ENCODE data around the gene MYO1H. TPM values are rescaled to one million over a fixed set of nuclear protein-coding genes. Genes with fewer than 3 reads are reported as not detected.

Gene MYO1H
- total RNA-seq, 1 experiment from 2014 or later, result not detected

- no peak for TF ChIP-seq MAX (IDR thresholded peaks at IDR 0.05)
- TF ChIP-seq EZH2 (IDR thresholded peaks at IDR 0.05), result no peak
Measured at GRCh38 chr12:109387425-109388166, 39.9 kb downstream of the MYO1H start (continued).

- Histone ChIP-seq H3K4me3 (replicated peaks in 1 of 2; ENCODE audit: low read depth in 1 of 2, low read length in 2 of 2) (no peak overlapping the region), H3K9me3 (ENCODE audit: control insufficient read depth in 1 of 2, insufficient read depth in 1 of 2, low read depth in 1 of 2, low read length in 2 of 2) (peaks cover 0 to 4% of the 10 kb centered on the region in 2 experiments; a peak in 2 of 4 replicates), H3K79me2 (ENCODE audit: insufficient read depth, low read length) (no peaks in the 10 kb centered on the region), H4K20me1 (ENCODE audit: insufficient read depth) (no peaks in the 10 kb centered on the region), H3K36me3 (ENCODE audit: control insufficient read depth in 1 of 2, insufficient read depth in 2 of 2, low read length in 2 of 2) (no peaks in the 10 kb centered on the region), H3K4me1 (ENCODE audit: control insufficient read depth in 1 of 2, insufficient read depth in 2 of 2, low read length in 2 of 2) (peaks cover 5 to 7% of the 10 kb centered on the region in 2 experiments; a peak in 3 of 4 replicates), H3K4me2 (ENCODE audit: low read length) (no peak overlapping the region), H3K9me2 (ENCODE audit: insufficient read depth) (no peaks in the 10 kb centered on the region), H2AFZ (ENCODE audit: low read depth, low read length, poor library complexity, severe bottlenecking) (no peak overlapping the region), H3K9ac (ENCODE audit: low read length) (no peak overlapping the region), H3K27me3 (ENCODE audit: insufficient read depth, low read length) (no peaks in the 10 kb centered on the region), H3K27ac (ENCODE audit: low read depth, low read length) (no peak overlapping the region)
- intact Hi-C loops (cut with micrococcal nuclease), result loop anchor here (5.0 kb wide), 1 partner anchor 826 kb away; the partner anchor contains the start of genes ISCU and SART3
- ChIA-PET POLR2A (no interaction called here), RAD21 (ENCODE audit: low non-redundant PET in 1 of 2, low total read pairs in 2 of 2, uncharacterized antibody in 2 of 2, unreplicated experiment in 2 of 2) (no interaction called here), CTCF (interaction anchor here (1.5 kb wide), 1 partner anchor 124 kb away, joined by 6 read pairs; no protein-coding TSS in a partner anchor)
- DNase-seq (ENCODE audit: low read depth, low spot score) (no peak), ATAC-seq (no peak)
- no TSS peak for BruUV-seq (replicated peaks)
- TF ChIP-seq, protein P1, sequence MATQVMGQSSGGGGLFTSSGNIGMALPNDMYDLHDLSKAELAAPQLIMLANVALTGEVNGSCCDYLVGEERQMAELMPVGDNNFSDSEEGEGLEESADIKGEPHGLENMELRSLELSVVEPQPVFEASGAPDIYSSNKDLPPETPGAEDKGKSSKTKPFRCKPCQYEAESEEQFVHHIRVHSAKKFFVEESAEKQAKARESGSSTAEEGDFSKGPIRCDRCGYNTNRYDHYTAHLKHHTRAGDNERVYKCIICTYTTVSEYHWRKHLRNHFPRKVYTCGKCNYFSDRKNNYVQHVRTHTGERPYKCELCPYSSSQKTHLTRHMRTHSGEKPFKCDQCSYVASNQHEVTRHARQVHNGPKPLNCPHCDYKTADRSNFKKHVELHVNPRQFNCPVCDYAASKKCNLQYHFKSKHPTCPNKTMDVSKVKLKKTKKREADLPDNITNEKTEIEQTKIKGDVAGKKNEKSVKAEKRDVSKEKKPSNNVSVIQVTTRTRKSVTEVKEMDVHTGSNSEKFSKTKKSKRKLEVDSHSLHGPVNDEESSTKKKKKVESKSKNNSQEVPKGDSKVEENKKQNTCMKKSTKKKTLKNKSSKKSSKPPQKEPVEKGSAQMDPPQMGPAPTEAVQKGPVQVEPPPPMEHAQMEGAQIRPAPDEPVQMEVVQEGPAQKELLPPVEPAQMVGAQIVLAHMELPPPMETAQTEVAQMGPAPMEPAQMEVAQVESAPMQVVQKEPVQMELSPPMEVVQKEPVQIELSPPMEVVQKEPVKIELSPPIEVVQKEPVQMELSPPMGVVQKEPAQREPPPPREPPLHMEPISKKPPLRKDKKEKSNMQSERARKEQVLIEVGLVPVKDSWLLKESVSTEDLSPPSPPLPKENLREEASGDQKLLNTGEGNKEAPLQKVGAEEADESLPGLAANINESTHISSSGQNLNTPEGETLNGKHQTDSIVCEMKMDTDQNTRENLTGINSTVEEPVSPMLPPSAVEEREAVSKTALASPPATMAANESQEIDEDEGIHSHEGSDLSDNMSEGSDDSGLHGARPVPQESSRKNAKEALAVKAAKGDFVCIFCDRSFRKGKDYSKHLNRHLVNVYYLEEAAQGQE (IDR thresholded peaks at IDR 0.05; ENCODE audit: low read depth), result no peak
- TF ChIP-seq POLR2A (IDR thresholded peaks at IDR 0.05; ENCODE audit: borderline replicate concordance, extremely low read depth, insufficient read depth, insufficient read length), result no peak
- TF ChIP-seq, protein P2, sequence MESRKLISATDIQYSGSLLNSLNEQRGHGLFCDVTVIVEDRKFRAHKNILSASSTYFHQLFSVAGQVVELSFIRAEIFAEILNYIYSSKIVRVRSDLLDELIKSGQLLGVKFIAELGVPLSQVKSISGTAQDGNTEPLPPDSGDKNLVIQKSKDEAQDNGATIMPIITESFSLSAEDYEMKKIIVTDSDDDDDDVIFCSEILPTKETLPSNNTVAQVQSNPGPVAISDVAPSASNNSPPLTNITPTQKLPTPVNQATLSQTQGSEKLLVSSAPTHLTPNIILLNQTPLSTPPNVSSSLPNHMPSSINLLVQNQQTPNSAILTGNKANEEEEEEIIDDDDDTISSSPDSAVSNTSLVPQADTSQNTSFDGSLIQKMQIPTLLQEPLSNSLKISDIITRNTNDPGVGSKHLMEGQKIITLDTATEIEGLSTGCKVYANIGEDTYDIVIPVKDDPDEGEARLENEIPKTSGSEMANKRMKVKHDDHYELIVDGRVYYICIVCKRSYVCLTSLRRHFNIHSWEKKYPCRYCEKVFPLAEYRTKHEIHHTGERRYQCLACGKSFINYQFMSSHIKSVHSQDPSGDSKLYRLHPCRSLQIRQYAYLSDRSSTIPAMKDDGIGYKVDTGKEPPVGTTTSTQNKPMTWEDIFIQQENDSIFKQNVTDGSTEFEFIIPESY (IDR thresholded peaks at IDR 0.05; ENCODE audit: extremely low read depth, insufficient replicate concordance, low read length), result no peak
- TF ChIP-seq MAX (IDR thresholded peaks at IDR 0.05), result no peak
- TF ChIP-seq ZNF274 (IDR thresholded peaks at IDR 0.05; ENCODE audit: low read depth, low read length), result no peak
- TF ChIP-seq POLR2AphosphoS5 (IDR thresholded peaks at IDR 0.05; ENCODE audit: low read depth, low read length), result no peak
- TF ChIP-seq ATF3 (IDR thresholded peaks at IDR 0.05), result no peak
- TF ChIP-seq CTCF (IDR thresholded peaks at IDR 0.05 in 2 of 3, conservative IDR thresholded peaks at IDR 0.05 in 1 of 3; ENCODE audit: borderline replicate concordance in 1 of 3, insufficient read depth in 1 of 3, low read depth in 2 of 3, low read length in 2 of 3), result no peak
- no peak for TF ChIP-seq EZH2 (IDR thresholded peaks at IDR 0.05)
- no peak for TF ChIP-seq YY1 (IDR thresholded peaks at IDR 0.05; ENCODE audit: extremely low read depth, insufficient replicate concordance, low read depth, low read length)
- no peak for TF ChIP-seq SRF (IDR thresholded peaks at IDR 0.05; ENCODE audit: low read depth)
- no peak for TF ChIP-seq ELF1 (IDR thresholded peaks at IDR 0.05; ENCODE audit: borderline replicate concordance, low read depth)
- TF ChIP-seq RAD21 (IDR thresholded peaks at IDR 0.05; ENCODE audit: low read depth), result no peak
- TF ChIP-seq CBX3 (IDR thresholded peaks at IDR 0.05; ENCODE audit: low read depth), result no peak
- TF ChIP-seq FOSL1 (IDR thresholded peaks at IDR 0.05; ENCODE audit: low read depth), result no peak
- no peak for TF ChIP-seq JUND (IDR thresholded peaks at IDR 0.05)
Measured at GRCh38 chr12:109388167-109388563, 40.5 kb downstream of the MYO1H start.

Measured in HCT116 (cell line).